DOHH2 (cell line): ENCODE data around the gene CMIP.

Experiments used
- EZH2phosphoT487 ChIP-seq: fragments of 200-600 bp; sonication (generic); IDR thresholded peaks from 2 replicates; pipeline ENCODE4 v1.6.1; 2017; ENCODE audit warnings: borderline replicate concordance, mild to moderate bottlenecking, antibody characterized with exemption, low read length, moderate library complexity, mixed read lengths
- TF ChIP-seq, protein P1 (sequence below): fragments of 200-600 bp; sonication (generic); IDR thresholded peaks from one replicate; pipeline ENCODE4 v1.5.1; 2014; ENCODE audit warnings: antibody characterized with exemption, mild to moderate bottlenecking, low read depth, low read length; ENCODE audit not compliant: poor library complexity, severe bottlenecking

GRCh38 chr16:81737885-81738536, 293.4 kb downstream of the CMIP start:
- TF ChIP-seq, protein P1, sequence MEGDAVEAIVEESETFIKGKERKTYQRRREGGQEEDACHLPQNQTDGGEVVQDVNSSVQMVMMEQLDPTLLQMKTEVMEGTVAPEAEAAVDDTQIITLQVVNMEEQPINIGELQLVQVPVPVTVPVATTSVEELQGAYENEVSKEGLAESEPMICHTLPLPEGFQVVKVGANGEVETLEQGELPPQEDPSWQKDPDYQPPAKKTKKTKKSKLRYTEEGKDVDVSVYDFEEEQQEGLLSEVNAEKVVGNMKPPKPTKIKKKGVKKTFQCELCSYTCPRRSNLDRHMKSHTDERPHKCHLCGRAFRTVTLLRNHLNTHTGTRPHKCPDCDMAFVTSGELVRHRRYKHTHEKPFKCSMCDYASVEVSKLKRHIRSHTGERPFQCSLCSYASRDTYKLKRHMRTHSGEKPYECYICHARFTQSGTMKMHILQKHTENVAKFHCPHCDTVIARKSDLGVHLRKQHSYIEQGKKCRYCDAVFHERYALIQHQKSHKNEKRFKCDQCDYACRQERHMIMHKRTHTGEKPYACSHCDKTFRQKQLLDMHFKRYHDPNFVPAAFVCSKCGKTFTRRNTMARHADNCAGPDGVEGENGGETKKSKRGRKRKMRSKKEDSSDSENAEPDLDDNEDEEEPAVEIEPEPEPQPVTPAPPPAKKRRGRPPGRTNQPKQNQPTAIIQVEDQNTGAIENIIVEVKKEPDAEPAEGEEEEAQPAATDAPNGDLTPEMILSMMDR: peak; percentile 82
- TF ChIP-seq EZH2phosphoT487: no peak
